Mucosa of rectum (tissue), 2 donors: Measurements from ENCODE around the gene CORO2B.

Experiments used
- H3K27ac ChIP-seq, 2 donors: one replicate each; pipeline ENCODE4 v1.7.0; 2013; ENCODE audit warnings: inconsistent platforms in 2 of 2, low read depth in 2 of 2, low read length in 2 of 2
- H3K27me3 ChIP-seq, 2 donors: one replicate each; pipeline ENCODE4 v1.7.0; 2013; ENCODE audit warnings: low read length in 2 of 2; ENCODE audit not compliant: control insufficient read depth in 2 of 2, insufficient read depth in 2 of 2
- H3K36me3 ChIP-seq, 2 donors: one replicate each; pipeline ENCODE4 v1.7.0; 2013; ENCODE audit warnings: low read length in 2 of 2; ENCODE audit not compliant: control insufficient read depth in 2 of 2, insufficient read depth in 2 of 2
- H3K4me1 ChIP-seq, 2 donors: one replicate each; pipeline ENCODE4 v1.7.0; 2013; ENCODE audit warnings: low read length in 2 of 2, mild to moderate bottlenecking in 1 of 2; ENCODE audit not compliant: control insufficient read depth in 2 of 2, insufficient read depth in 2 of 2
- H3K4me3 ChIP-seq, 2 donors: one replicate each; pipeline ENCODE4 v1.7.0; 2013; ENCODE audit warnings: low read length in 2 of 2
- H3K9ac ChIP-seq, 2 donors: one replicate each; pipeline ENCODE4 v1.7.0; 2013; ENCODE audit warnings: low read length in 2 of 2, low read depth in 1 of 2, mild to moderate bottlenecking in 1 of 2
- H3K9me3 ChIP-seq, 2 donors: one replicate each; pipeline ENCODE4 v1.7.0; 2013; ENCODE audit warnings: low read length in 2 of 2; ENCODE audit not compliant: control insufficient read depth in 2 of 2
- donor health status: healthy.
- donor health status: Normal muscosa, but diverticular disease.

CORO2B gene

DNA sequence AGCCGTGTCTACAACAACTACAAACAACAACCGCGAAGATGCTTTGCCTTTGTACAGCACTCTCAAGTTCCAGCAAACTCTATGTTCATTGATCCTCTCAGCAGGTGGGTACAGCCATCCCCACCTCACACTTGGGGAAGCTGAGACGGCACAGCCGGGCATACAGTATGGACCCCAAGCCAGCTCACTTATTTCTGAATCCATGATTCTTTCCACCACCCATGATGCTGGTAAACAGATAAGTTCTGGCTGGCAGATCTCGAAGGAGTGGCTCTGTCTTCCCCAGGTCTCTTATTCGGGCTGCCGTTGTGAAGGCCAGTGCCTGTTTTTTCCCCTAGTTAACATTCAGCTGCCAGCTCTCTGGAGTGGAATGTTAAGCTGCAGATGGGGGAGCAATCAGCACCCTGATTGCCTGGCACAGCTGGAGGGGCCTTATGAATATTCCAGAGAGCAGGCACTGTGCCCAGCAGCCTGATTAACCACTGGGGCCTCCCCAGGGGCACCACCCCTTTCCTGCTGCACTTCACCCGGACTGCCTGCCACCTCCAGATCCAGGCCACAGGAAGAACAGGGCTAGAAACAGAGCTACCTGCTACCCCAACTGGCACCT lies 73.2 kb downstream of the CORO2B start:
- H3K27me3 ChIP-seq: no peaks in the 10 kb centered on the region
- no peaks in the 10 kb centered on the region for H3K4me1 ChIP-seq
- H3K4me3 ChIP-seq: no peak overlapping the region
- H3K9me3 ChIP-seq: no peaks in the 10 kb centered on the region
- no peaks in the 10 kb centered on the region for H3K36me3 ChIP-seq
- no peak overlapping the region for H3K27ac ChIP-seq
- no peak overlapping the region for H3K9ac ChIP-seq

DNA sequence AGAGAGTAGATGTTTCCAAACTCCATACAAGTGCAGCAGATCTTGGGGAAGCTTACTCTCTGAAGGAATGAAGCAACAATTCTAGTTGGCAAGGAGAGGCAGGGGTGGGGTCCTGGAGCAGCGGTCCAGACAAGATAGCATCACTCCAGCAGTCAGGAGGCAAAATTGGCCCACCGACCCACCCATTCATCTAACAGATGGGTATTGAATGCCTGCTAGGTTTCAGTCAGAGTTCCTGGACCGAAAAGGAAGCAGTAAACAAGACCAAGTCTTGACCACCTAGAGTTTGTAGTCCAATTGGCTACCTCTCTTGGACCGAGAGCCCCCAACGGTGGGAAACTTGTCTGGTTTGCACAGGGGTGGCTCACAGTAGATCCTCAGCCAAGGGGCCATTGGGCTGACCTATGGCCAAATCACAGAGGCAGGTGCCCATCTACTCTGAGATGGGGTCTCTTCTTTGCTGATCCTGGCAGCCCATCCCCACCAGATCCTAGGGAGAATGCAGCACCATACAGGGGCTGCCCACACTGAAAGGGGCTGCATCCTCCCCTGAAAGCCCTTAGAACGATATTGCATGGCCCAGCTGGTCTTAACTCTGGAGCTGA lies 74.3 kb downstream of the CORO2B start:
- Histone ChIP-seq H3K9me3 (no peaks in the 10 kb centered on the region), H3K27ac (no peak overlapping the region), H3K4me1 (no peaks in the 10 kb centered on the region), H3K36me3 (no peaks in the 10 kb centered on the region), H3K4me3 (no peak overlapping the region), H3K27me3 (no peaks in the 10 kb centered on the region), H3K9ac (no peak overlapping the region)

DNA sequence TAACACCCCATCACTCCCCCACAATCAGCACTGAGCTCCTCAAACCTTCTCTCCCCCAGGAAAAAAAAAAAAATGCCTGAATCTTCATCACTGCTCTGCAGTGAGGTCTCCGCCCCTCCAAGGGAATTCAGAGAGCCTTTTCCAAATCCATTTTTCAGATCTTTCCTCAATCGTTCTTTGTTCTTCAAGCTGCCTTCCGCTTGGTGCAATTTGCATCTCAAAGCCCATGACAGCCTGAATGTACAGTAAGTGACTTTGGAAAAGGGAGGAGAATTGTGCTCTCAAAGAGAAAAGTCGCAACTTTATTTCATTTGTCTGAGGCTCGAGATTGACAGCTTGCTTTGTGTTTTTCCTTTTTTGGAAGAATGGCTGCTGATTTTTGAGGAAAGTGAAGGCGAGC lies 75.0 kb downstream of the CORO2B start:
- Histone ChIP-seq H3K9ac (no peak overlapping the region), H3K4me1 (no peaks in the 10 kb centered on the region), H3K27me3 (no peaks in the 10 kb centered on the region), H3K36me3 (no peaks in the 10 kb centered on the region), H3K9me3 (no peaks in the 10 kb centered on the region), H3K4me3 (no peak overlapping the region), H3K27ac (no peak overlapping the region)

DNA sequence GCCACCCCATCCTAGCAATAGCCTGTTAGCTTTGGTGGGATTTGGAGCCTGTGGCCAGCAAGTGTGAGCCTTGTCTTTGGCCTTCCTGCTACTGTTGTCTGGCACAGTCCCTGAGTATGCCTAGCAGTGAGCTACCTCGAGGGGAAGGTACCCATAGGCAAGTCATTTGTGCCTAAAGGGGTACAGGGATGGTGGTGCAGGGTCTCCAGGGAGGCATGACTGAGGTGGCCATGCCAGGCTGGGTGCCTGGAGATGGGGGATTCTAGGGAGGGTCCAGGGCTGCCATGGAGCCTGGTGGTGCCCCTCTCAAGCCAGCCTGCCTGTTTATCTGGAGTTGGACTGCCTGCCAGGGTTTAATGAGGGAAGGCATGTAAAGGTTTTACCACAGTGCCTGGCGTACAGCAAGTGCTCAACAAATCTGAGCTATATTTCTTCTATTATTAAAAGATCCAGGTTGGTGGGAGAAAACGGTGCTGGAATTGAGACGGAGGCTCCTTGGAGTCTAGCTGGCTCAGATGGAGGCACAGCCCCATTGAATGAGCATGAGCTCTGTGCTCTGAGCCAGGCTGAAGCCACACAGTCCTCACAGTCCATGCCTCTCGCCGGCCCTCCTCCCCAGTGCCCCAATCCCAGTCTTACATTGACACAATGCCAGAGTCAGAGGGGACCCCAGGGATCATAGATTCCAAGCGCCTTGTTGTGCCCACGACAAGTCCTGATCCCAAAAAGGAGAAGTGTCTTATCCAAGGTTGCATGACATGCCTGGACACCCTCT lies 76.2 kb downstream of the CORO2B start:
- Histone ChIP-seq H3K9ac (no peak overlapping the region), H3K27ac (no peak overlapping the region), H3K9me3 (no peaks in the 10 kb centered on the region)

DNA sequence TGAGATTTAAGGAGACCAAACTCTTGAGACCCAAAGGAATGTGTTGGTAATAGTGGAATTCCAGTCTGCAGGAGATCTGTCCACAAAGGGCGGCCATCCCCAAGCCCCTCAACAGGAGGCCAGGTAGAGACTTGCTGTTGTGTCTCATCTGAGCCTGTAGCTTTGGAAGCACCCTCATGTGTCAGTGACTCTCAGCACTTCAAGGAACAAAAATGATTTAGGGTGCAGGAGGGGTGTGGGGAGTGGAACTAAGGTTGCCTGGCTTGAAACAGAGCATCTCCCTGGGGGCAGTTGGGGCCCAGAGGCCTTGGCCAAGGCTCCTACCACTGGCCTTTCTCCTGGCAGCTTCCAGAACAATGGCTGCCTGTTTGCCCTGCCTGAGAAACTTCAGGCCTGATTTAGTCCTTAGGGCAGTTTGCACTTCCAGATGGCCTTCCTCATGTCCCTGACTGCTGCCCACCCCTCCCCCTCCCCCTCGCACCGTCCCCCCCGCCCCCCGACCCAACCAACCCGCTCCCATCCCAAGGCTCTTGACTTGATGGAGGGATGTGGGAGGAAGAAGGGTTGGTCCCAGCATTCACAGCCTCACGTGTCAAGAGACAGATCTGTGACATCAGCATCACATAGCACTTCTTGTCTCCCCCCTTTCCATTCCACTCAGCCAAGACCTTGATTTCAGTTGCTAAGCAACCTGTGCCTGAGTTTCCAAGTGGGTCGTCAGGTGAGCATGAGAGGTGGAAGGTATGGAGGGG lies 77.1 kb downstream of the CORO2B start:
- Histone ChIP-seq H3K27me3 (peaks cover 0 to 1% of the 10 kb centered on the region in 2 donors), H3K9ac (no peak overlapping the region), H3K27ac (no peak overlapping the region), H3K36me3 (no peaks in the 10 kb centered on the region), H3K4me1 (no peaks in the 10 kb centered on the region), H3K4me3 (no peak overlapping the region), H3K9me3 (no peaks in the 10 kb centered on the region)

More for the DNA sequence above, 76.2 kb downstream of the CORO2B start:
- Histone ChIP-seq H3K36me3 (no peaks in the 10 kb centered on the region), H3K4me3 (no peak overlapping the region), H3K4me1 (no peaks in the 10 kb centered on the region), H3K27me3 (no peaks in the 10 kb centered on the region)

DNA sequence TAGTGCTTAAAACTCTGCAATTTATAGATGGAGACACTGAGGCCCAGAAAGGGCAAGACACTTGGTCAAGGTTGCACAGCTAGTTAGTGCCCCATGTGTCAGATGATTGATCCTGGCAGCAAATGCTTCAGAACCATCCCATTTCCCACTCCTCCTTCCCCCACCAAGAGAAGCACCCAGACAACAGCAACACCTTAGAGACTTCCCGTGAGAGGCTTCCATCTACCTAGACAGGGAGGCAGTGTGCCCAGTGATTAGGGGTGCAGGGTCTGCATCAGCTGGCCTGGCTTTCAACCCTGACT lies 77.6 kb downstream of the CORO2B start:
- Histone ChIP-seq H3K9ac (no peak overlapping the region), H3K4me1 (no peaks in the 10 kb centered on the region), H3K36me3 (no peaks in the 10 kb centered on the region), H3K4me3 (no peak overlapping the region), H3K27ac (no peak overlapping the region), H3K9me3 (no peaks in the 10 kb centered on the region), H3K27me3 (peaks cover 0 to 1% of the 10 kb centered on the region in 2 donors)

DNA sequence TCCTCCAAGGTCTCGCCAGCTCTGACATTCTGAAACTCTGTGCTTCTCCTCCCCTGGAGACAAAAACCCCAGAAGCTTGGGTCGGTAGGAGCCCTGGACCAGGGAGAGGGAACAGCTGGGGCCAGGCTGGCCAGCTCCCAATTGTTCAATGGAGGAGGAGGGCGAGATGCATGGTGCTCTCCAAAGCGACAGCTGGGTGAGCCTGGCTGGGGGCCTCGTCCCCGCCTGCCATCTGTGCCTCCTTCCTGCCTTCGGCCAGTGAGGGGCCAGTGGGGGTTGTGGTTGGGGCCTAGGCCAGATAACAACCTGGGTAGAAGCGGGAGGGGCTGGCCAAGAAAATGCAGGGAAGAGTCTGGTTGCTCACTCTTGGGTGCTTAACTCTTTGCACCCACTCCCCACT lies 79.4 kb downstream of the CORO2B start:
- H3K4me1 ChIP-seq: no peaks in the 10 kb centered on the region
- H3K27ac ChIP-seq: no peak overlapping the region
- H3K9me3 ChIP-seq: no peaks in the 10 kb centered on the region
- peaks cover 0 to 1% of the 10 kb centered on the region in 2 donors for H3K27me3 ChIP-seq
- H3K4me3 ChIP-seq: no peak overlapping the region
- no peak overlapping the region for H3K9ac ChIP-seq
- H3K36me3 ChIP-seq: no peaks in the 10 kb centered on the region

DNA sequence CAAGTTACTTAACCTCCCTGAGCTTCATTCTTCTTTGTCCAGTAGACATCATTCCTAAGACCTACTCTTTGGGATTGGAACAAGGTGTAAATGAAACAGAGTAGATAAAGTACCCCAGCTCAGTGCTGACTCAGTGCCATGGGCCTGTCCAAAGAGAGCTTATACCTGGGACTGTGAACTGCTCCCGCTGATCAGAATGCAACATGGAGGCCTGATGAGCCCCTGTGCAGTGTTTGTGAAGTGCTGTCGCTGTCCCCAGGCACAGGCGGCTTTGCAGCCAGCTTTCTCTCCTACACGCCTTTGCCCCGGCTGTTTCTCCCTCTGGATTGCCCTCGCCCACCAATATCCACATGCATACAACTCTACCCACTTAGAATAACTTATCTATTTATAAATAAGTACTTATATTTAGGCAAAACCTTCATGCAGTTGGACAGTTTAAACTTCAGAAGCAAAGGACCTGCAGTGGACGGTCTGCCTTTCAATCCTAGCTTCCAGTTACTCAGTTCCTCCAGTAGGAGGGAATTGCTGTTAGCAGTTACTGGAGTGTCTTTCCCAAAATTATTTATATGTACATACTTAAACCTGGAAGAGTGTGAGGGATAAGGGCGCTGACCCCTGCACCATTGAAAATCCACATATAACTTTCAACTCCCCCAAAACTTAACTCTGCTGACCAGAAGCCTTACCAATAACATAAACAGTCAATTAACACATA lies 80.0 kb downstream of the CORO2B start:
- Histone ChIP-seq H3K9ac (no peak overlapping the region), H3K4me1 (no peaks in the 10 kb centered on the region), H3K36me3 (no peaks in the 10 kb centered on the region), H3K27me3 (peaks cover 0 to 1% of the 10 kb centered on the region in 2 donors), H3K27ac (no peak overlapping the region), H3K9me3 (no peaks in the 10 kb centered on the region), H3K4me3 (no peak overlapping the region)

DNA sequence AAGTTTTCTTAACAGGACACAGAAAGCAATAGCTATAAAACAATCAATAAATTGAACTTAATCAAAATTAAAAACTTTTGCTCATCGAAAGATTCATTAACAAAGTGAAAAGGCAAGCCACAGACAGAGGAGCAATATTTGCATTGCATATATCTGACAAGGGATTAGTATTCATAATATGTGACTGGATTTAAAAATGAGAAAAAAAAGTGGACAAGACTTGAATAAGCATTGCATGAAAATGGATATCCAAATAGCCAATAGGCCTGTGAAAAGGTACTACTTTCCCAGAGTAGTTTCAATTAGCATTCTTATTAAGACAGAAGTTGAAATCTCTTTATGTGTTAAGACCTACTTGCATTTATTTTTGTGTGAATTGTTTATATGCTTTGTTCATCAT lies 84.7 kb downstream of the CORO2B start:
- Histone ChIP-seq H3K4me3 (no peak overlapping the region), H3K9ac (no peak overlapping the region), H3K27ac (no peak overlapping the region), H3K27me3 (peaks cover 0 to 1% of the 10 kb centered on the region in 2 donors), H3K36me3 (no peaks in the 10 kb centered on the region), H3K9me3 (no peaks in the 10 kb centered on the region), H3K4me1 (no peaks in the 10 kb centered on the region)
